H9 (cell line): ENCODE results near the gene ROPN1L. TPM values are rescaled to one million over a fixed set of nuclear protein-coding genes. Genes with fewer than 3 reads are reported as not detected.

Experiments used
- DNase-seq: peaks from one replicate; pipeline ENCODE4 v3.0.0-alpha.2; 2017
- H2AFZ ChIP-seq: one replicate; pipeline ENCODE4 v1.6.1; 2013; ENCODE audit warnings: mild to moderate bottlenecking, low read length, control low read depth, moderate library complexity
- H2AK5ac ChIP-seq: 2 replicates; pipeline ENCODE4 v1.6.1; 2013; ENCODE audit warnings: low read length, control low read depth, mixed read lengths; ENCODE audit not compliant: insufficient read length
- H2BK120ac ChIP-seq: one replicate; pipeline ENCODE4 v1.6.1; 2013; ENCODE audit warnings: low read depth, mild to moderate bottlenecking, low read length, control low read depth, inconsistent platforms; ENCODE audit not compliant: poor library complexity, severe bottlenecking
- H2BK12ac ChIP-seq: 2 replicates; pipeline ENCODE4 v1.6.1; 2013; ENCODE audit warnings: low read length, control low read depth, mixed read lengths, low read depth; ENCODE audit not compliant: insufficient read length
- H2BK15ac ChIP-seq: 2 replicates; pipeline ENCODE4 v1.6.1; 2013; ENCODE audit warnings: low read depth, low read length, control low read depth
- H2BK20ac ChIP-seq: one replicate; pipeline ENCODE4 v1.6.1; 2013; ENCODE audit warnings: low read depth, mild to moderate bottlenecking, low read length, control low read depth, inconsistent platforms; ENCODE audit not compliant: poor library complexity, severe bottlenecking
- H2BK5ac ChIP-seq: 2 replicates; pipeline ENCODE4 v1.6.1; 2013; ENCODE audit warnings: low read length, control low read depth, mixed read lengths; ENCODE audit not compliant: insufficient read length
- H3K14ac ChIP-seq: 2 replicates; pipeline ENCODE4 v1.6.1; 2013; ENCODE audit warnings: low read length, control low read depth; ENCODE audit not compliant: insufficient read depth
- H3K18ac ChIP-seq: 2 replicates; pipeline ENCODE4 v1.6.1; 2013; ENCODE audit warnings: low read depth, mild to moderate bottlenecking, mixed read lengths, low read length, control low read depth; ENCODE audit not compliant: insufficient read length
- H3K23ac ChIP-seq: 2 replicates; pipeline ENCODE4 v1.6.1; 2013; ENCODE audit warnings: low read length, control low read depth, mixed read lengths, low read depth; ENCODE audit not compliant: insufficient read length
- H3K23me2 ChIP-seq: 2 replicates; pipeline ENCODE4 v1.6.1; 2013; ENCODE audit warnings: low read depth, mild to moderate bottlenecking, mixed read lengths, low read length, control low read depth; ENCODE audit not compliant: insufficient read length, poor library complexity, severe bottlenecking
- H3K27ac ChIP-seq: 2 replicates; pipeline ENCODE4 v1.5.1; 2013; ENCODE audit warnings: low read length, control low read depth, mixed read lengths, low read depth; ENCODE audit not compliant: insufficient read length
- H3K27me3 ChIP-seq: 2 replicates; pipeline ENCODE4 v1.6.1; 2013; ENCODE audit warnings: low read length, control low read depth, inconsistent platforms; ENCODE audit not compliant: insufficient read depth
- H3K4ac ChIP-seq: 2 replicates; pipeline ENCODE4 v1.6.1; 2013; ENCODE audit warnings: low read depth, mild to moderate bottlenecking, control low read depth, inconsistent platforms, low read length, moderate library complexity
- H3K4me1 ChIP-seq: 2 replicates; pipeline ENCODE4 v1.6.1; 2013; ENCODE audit warnings: low read length, control low read depth, inconsistent platforms; ENCODE audit not compliant: insufficient read depth
- H3K4me2 ChIP-seq: 2 replicates; pipeline ENCODE4 v1.6.1; 2013; ENCODE audit warnings: low read length, control low read depth, mixed read lengths; ENCODE audit not compliant: insufficient read length, insufficient read depth
- H3K56ac ChIP-seq: 2 replicates; pipeline ENCODE4 v1.6.1; 2013; ENCODE audit warnings: low read depth, mild to moderate bottlenecking, mixed read lengths, low read length, control low read depth; ENCODE audit not compliant: insufficient read length
- H3K79me1 ChIP-seq: 2 replicates; pipeline ENCODE4 v1.6.1; 2013; ENCODE audit warnings: low read depth, mild to moderate bottlenecking, moderate library complexity, low read length, control low read depth, inconsistent platforms; ENCODE audit not compliant: insufficient read depth, poor library complexity, severe bottlenecking
- H3K79me2 ChIP-seq: 2 replicates; pipeline ENCODE4 v1.6.1; 2013; ENCODE audit warnings: low read length, control low read depth, inconsistent platforms; ENCODE audit not compliant: insufficient read depth
- H3K9ac ChIP-seq: 2 replicates; pipeline ENCODE4 v1.6.1; 2013; ENCODE audit warnings: low read length, control low read depth, mixed read lengths; ENCODE audit not compliant: insufficient read length; ENCODE audit errors: extremely low read depth
- H3K9me3 ChIP-seq: one replicate; pipeline ENCODE4 v1.6.1; 2013; ENCODE audit warnings: low read depth, low read length, inconsistent platforms; ENCODE audit not compliant: control insufficient read depth
- H3T11ph ChIP-seq: one replicate; pipeline ENCODE4 v1.6.1; 2013; ENCODE audit warnings: mild to moderate bottlenecking, low read length, control low read depth, inconsistent platforms
- H4K20me1 ChIP-seq: one replicate; pipeline ENCODE4 v1.6.1; 2013; ENCODE audit not compliant: control insufficient read depth, insufficient read length, insufficient read depth
- H4K5ac ChIP-seq: 2 replicates; pipeline ENCODE4 v1.6.1; 2013; ENCODE audit warnings: low read depth, mild to moderate bottlenecking, mixed read lengths, low read length, control low read depth; ENCODE audit not compliant: insufficient read length
- H4K8ac ChIP-seq: replicated peaks from 2 replicates; pipeline ENCODE4 v1.6.1; 2013; ENCODE audit warnings: low read length, control low read depth, mixed read lengths, low read depth; ENCODE audit not compliant: insufficient read length
- H4K91ac ChIP-seq: 2 replicates; pipeline ENCODE4 v1.6.1; 2013; ENCODE audit warnings: low read depth, mild to moderate bottlenecking, moderate library complexity, mixed read lengths, low read length, control low read depth; ENCODE audit not compliant: insufficient read length
- H3K27ac Mint-ChIP-seq, 3 experiments: 2 replicates in 2 of 3; 3 replicates in 1 of 3; pipeline ENCODE4 v1.8.0; 2020 to 2021; ENCODE audit warnings: mixed read lengths in 3 of 3, mild to moderate bottlenecking in 1 of 3, moderate library complexity in 1 of 3
- H3K27me3 Mint-ChIP-seq: 2 replicates; pipeline ENCODE4 v1.8.0; 2021; ENCODE audit warnings: low read depth, mild to moderate bottlenecking, moderate library complexity, mixed read lengths
- H3K36me3 Mint-ChIP-seq, 3 experiments: 2 replicates in 2 of 3; 3 replicates in 1 of 3; pipeline ENCODE4 v1.8.0; 2020 to 2021; ENCODE audit warnings: low read depth in 3 of 3, mixed read lengths in 3 of 3; ENCODE audit not compliant: insufficient read depth in 1 of 3
- H3K4me1 Mint-ChIP-seq, 2 experiments: 2 replicates each; pipeline ENCODE4 v1.8.0; 2020; ENCODE audit warnings: mixed read lengths in 2 of 2
- H3K4me3 Mint-ChIP-seq, 2 experiments: 2 replicates in 1 of 2; 3 replicates in 1 of 2; pipeline ENCODE4 v1.8.0; 2020 to 2021; ENCODE audit warnings: mild to moderate bottlenecking in 2 of 2, mixed read lengths in 2 of 2, moderate library complexity in 1 of 2
- H3K9me3 Mint-ChIP-seq, 2 experiments: 2 replicates in 1 of 2; 3 replicates in 1 of 2; pipeline ENCODE4 v1.8.0; 2020; ENCODE audit warnings: mild to moderate bottlenecking in 2 of 2, mixed read lengths in 2 of 2, moderate library complexity in 1 of 2
- CTCF ChIP-seq: fragments of 200-600 bp; sonication (generic); conservative IDR thresholded peaks from 3 replicates; pipeline ENCODE4 v1.8.0; 2021; ENCODE audit warnings: antibody characterized with exemption, mild to moderate bottlenecking
- WGBS: extraction: QIAGEN DNeasy Blood & Tissue Kit; methylation state at CpG from one replicate; pipeline ENCODE4 v1.1.7; 2013; ENCODE audit warnings: missing lambda C conversion rate, low lambda C conversion rate, mixed read lengths; ENCODE audit not compliant: insufficient read length; ENCODE audit errors: extremely low coverage; 5-methylcytosine and 5-hydroxymethylcytosine counted together
- total RNA-seq: library from RNA; stranded (reverse); gene quantifications from 2 replicates; pipeline ENCODE4 v1.2.1, GENCODE V29; 2021

The ROPN1L gene
- total RNA-seq, 1 experiment from 2014 or later: 0.37 TPM

GRCh38 chr5:10424124-10424731 is 17.5 kb upstream of the ROPN1L start:
- no peak overlapping the region for H2AFZ ChIP-seq
- DNase-seq: peak; percentile 39
- Mint-ChIP-seq H3K27ac (no peak overlapping the region), H3K27me3 (no peaks in the 10 kb centered on the region), H3K9me3 (no peaks in the 10 kb centered on the region), H3K4me3 (no peak overlapping the region), H3K36me3 (peaks cover 20 to 65% (median 55%) of the 10 kb centered on the region in 3 experiments; a peak in 6 of 7 replicates), H3K4me1 (peaks cover 12 to 13% of the 10 kb centered on the region in 2 experiments)
- no peak overlapping the region for H4K8ac ChIP-seq
- H3K14ac ChIP-seq: no peak overlapping the region
- no peak overlapping the region for H2BK15ac ChIP-seq
- H3K27me3 ChIP-seq: no peaks in the 10 kb centered on the region
- no peak overlapping the region for H4K5ac ChIP-seq
- H3K23ac ChIP-seq: no peak overlapping the region
- no peak overlapping the region for H3K18ac ChIP-seq
- H3K9me3 ChIP-seq: no peaks in the 10 kb centered on the region
- H2AK5ac ChIP-seq: no peak overlapping the region
- no peak overlapping the region for H3K4me2 ChIP-seq
- no peaks in the 10 kb centered on the region for H4K20me1 ChIP-seq
- no peak overlapping the region for H3K27ac ChIP-seq
- H3K4me1 ChIP-seq: no peaks in the 10 kb centered on the region
- no peak overlapping the region for H3K56ac ChIP-seq
- no peak overlapping the region for H4K91ac ChIP-seq
- no peak overlapping the region for H2BK120ac ChIP-seq
- no peak overlapping the region for H3K4ac ChIP-seq
- H3K9ac ChIP-seq: no peak overlapping the region
- WGBS: no CpG with 5 or more reads among the region's 6 CpGs
- no peak overlapping the region for H2BK20ac ChIP-seq
- H3K79me1 ChIP-seq: no peaks in the 10 kb centered on the region
- no peak overlapping the region for H2BK5ac ChIP-seq
- no peaks in the 10 kb centered on the region for H3K79me2 ChIP-seq
- H3K23me2 ChIP-seq: no peaks in the 10 kb centered on the region
- H3T11ph ChIP-seq: no peak overlapping the region
- TF ChIP-seq CTCF: peak; percentile 72
- H2BK12ac ChIP-seq: no peak overlapping the region
